ENCODE data around the gene DCC. TPM values are rescaled to one million over a fixed set of nuclear protein-coding genes. Genes with fewer than 3 reads are reported as not detected.
"Not testable (repeated sequence)": the region's sequence is repeated elsewhere in the genome, so short reads cannot be mapped to it uniquely, and the experiment has no call there.

Gene DCC
- total RNA-seq, 2 experiments from 2014 or later = not detected

- no peak for TF ChIP-seq CTCF (IDR thresholded peaks at IDR 0.05)
- ATAC-seq (ENCODE audit: poor library complexity) (no peak), DNase-seq (no peak)
- ChIA-PET POLR2A (no interaction called here), CTCF (no interaction called here)
- H3K9me3 Mint-ChIP-seq = peaks cover 8% of the 10 kb centered on the region
- no peaks in the 10 kb centered on the region for H3K4me1 Mint-ChIP-seq (ENCODE audit: low read depth)
- H3K27me3 ChIP-seq (ENCODE audit: control insufficient read depth in 1 of 2, insufficient read depth in 2 of 2, low read length in 2 of 2) = no peaks in the 10 kb centered on the region
- no peaks in the 10 kb centered on the region for H3K4me1 ChIP-seq (ENCODE audit: insufficient read depth, low read length)
- H3K4me3 Mint-ChIP-seq = no peak overlapping the region
- H3K27ac ChIP-seq (ENCODE audit: low read depth in 1 of 2, low read length in 2 of 2) = no peak overlapping the region
- intact Hi-C loops (cut with DNase I, micrococcal nuclease) = no loop called here
- H3K27me3 Mint-ChIP-seq = no peaks in the 10 kb centered on the region
- H3K9me3 ChIP-seq (ENCODE audit: control insufficient read depth in 1 of 2, insufficient read depth in 1 of 2, low read length in 2 of 2) = peaks cover 0 to 4% of the 10 kb centered on the region in 2 experiments
- no peak overlapping the region for H3K27ac Mint-ChIP-seq
- H3K36me3 Mint-ChIP-seq (ENCODE audit: low read depth) = no peaks in the 10 kb centered on the region
- no peaks in the 10 kb centered on the region for H3K36me3 ChIP-seq (ENCODE audit: insufficient read depth, low read length)
- no peak overlapping the region for H3K4me3 ChIP-seq (ENCODE audit: low read length)
These were observed 1169.9 kb downstream of the DCC start for GRCh38 chr18:53509886-53510285.

DNA sequence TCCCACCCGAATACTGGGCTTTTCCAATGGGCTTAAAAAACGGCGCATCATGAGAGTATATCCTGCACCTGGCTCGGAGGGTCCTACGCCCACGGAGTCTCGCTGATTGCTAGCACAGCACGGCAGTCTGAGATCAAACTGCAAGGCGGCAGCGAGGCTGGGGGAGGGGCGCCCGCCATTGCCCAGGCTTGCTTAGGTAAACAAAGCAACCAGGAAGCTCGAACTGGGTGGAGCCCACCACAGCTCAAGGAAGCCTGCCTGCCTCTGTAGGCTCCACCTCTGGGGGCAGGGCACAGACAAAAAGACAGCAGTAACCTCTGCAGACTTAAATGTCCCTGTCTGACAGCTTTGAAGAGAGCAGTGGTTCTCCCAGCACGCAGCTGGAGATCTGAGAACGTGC lies 1171.7 kb downstream of the DCC start:
- intact Hi-C loops (cut with DNase I, micrococcal nuclease); H3K36me3 Mint-ChIP-seq (ENCODE audit: low read depth); POLR2A ChIA-PET: not testable (repeated sequence)

GRCh38 chr18:53521068-53521467 lies 1181.1 kb downstream of the DCC start:
- no peak overlapping the region for H3K27ac ChIP-seq (ENCODE audit: low read depth in 1 of 2, low read length in 2 of 2)
- H3K4me3 Mint-ChIP-seq = no peak overlapping the region
- no peaks in the 10 kb centered on the region for H3K4me1 Mint-ChIP-seq (ENCODE audit: low read depth)
- no peak for TF ChIP-seq CTCF (IDR thresholded peaks at IDR 0.05)
- ChIA-PET CTCF (interaction anchor here (1.0 kb wide), 1 partner anchor 16 kb away, joined by 3 read pairs; no protein-coding TSS in a partner anchor), POLR2A (no interaction called here)
- H3K27me3 Mint-ChIP-seq = no peaks in the 10 kb centered on the region
- no peak overlapping the region for H3K4me3 ChIP-seq (ENCODE audit: low read length)
- no peaks in the 10 kb centered on the region for H3K27me3 ChIP-seq (ENCODE audit: control insufficient read depth in 1 of 2, insufficient read depth in 2 of 2, low read length in 2 of 2)
- intact Hi-C loops (cut with DNase I, micrococcal nuclease) = no loop called here
- H3K9me3 Mint-ChIP-seq = peaks cover 3% of the 10 kb centered on the region
- no peaks in the 10 kb centered on the region for H3K36me3 Mint-ChIP-seq (ENCODE audit: low read depth)
- ATAC-seq (ENCODE audit: poor library complexity) = no peak
- no peaks in the 10 kb centered on the region for H3K9me3 ChIP-seq (ENCODE audit: control insufficient read depth in 1 of 2, insufficient read depth in 1 of 2, low read length in 2 of 2)
- no peaks in the 10 kb centered on the region for H3K36me3 ChIP-seq (ENCODE audit: insufficient read depth, low read length)
- H3K4me1 ChIP-seq (ENCODE audit: insufficient read depth, low read length) = no peaks in the 10 kb centered on the region
- no peak for DNase-seq
- H3K27ac Mint-ChIP-seq = no peak overlapping the region

More for the DNA sequence above, 1171.7 kb downstream of the DCC start:
- H3K27ac Mint-ChIP-seq; DNase-seq; CTCF ChIA-PET; H3K27me3 ChIP-seq (ENCODE audit: control insufficient read depth in 1 of 2, insufficient read depth in 2 of 2, low read length in 2 of 2); H3K4me3 ChIP-seq (ENCODE audit: low read length); H3K9me3 ChIP-seq (ENCODE audit: control insufficient read depth in 1 of 2, insufficient read depth in 1 of 2, low read length in 2 of 2); H3K27me3 Mint-ChIP-seq; ATAC-seq (ENCODE audit: poor library complexity); H3K36me3 ChIP-seq (ENCODE audit: insufficient read depth, low read length); H3K4me3 Mint-ChIP-seq; H3K4me1 ChIP-seq (ENCODE audit: insufficient read depth, low read length); H3K9me3 Mint-ChIP-seq; H3K4me1 Mint-ChIP-seq (ENCODE audit: low read depth); H3K27ac ChIP-seq (ENCODE audit: low read depth in 1 of 2, low read length in 2 of 2): not testable (repeated sequence)

GRCh38 chr18:53526101-53526870 lies 1186.3 kb downstream of the DCC start:
- no peak for ATAC-seq (ENCODE audit: poor library complexity)
- intact Hi-C loops (cut with DNase I, micrococcal nuclease) = no loop called here
- Histone ChIP-seq H3K4me3 (ENCODE audit: low read length) (no peak overlapping the region), H3K4me1 (ENCODE audit: insufficient read depth, low read length) (no peaks in the 10 kb centered on the region), H3K27ac (ENCODE audit: low read depth in 1 of 2, low read length in 2 of 2) (no peak overlapping the region), H3K27me3 (ENCODE audit: control insufficient read depth in 1 of 2, insufficient read depth in 2 of 2, low read length in 2 of 2) (no peaks in the 10 kb centered on the region), H3K36me3 (ENCODE audit: insufficient read depth, low read length) (no peaks in the 10 kb centered on the region), H3K9me3 (ENCODE audit: control insufficient read depth in 1 of 2, insufficient read depth in 1 of 2, low read length in 2 of 2) (no peaks in the 10 kb centered on the region)
- no peaks in the 10 kb centered on the region for H3K27me3 Mint-ChIP-seq
- no peak for TF ChIP-seq CTCF (IDR thresholded peaks at IDR 0.05)
- no peak for DNase-seq
- no peaks in the 10 kb centered on the region for H3K9me3 Mint-ChIP-seq
- H3K36me3 Mint-ChIP-seq (ENCODE audit: low read depth) = no peaks in the 10 kb centered on the region
- no peak overlapping the region for H3K4me3 Mint-ChIP-seq
- no peak overlapping the region for H3K27ac Mint-ChIP-seq
- CTCF ChIA-PET = no interaction called here
- no peaks in the 10 kb centered on the region for H3K4me1 Mint-ChIP-seq (ENCODE audit: low read depth)
- POLR2A ChIA-PET = no interaction called here
